Measurements from ENCODE around the gene USP36.
"Not testable (repeated sequence)": the region's sequence is repeated elsewhere in the genome, so short reads cannot be mapped to it uniquely, and the experiment has no call there.

Gene USP36

GRCh38 chr17:78789149-78789662 is 51.4 kb downstream of the USP36 start:
- no peak for DNase-seq

- no peak for DNase-seq
These were observed 52.2 kb downstream of the USP36 start for GRCh38 chr17:78788451-78788850.

GRCh38 chr17:78787444-78787843 is 53.2 kb downstream of the USP36 start:
- DNase-seq: no peak

GRCh38 chr17:78785663-78786057 is 55.0 kb downstream of the USP36 start:
- no peak for DNase-seq

GRCh38 chr17:78785011-78785662 is 55.5 kb downstream of the USP36 start:
- DNase-seq: no peak

GRCh38 chr17:78784352-78784751 is 56.3 kb downstream of the USP36 start:
- no peak for DNase-seq

GRCh38 chr17:78783711-78784324 is 56.8 kb downstream of the USP36 start:
- no peak for DNase-seq

GRCh38 chr17:78781893-78782304 is 58.7 kb downstream of the USP36 start, which contains the start of gene CYTH1:
TSS of gene CYTH1 (minus strand) at chr17:78782273. CDS start at chr17:78782223, 50 bp downstream.
- DNase-seq: no peak

GRCh38 chr17:78781104-78781892 is 59.3 kb downstream of the USP36 start:
- peak in 2 of 4 experiments; percentile 17 to 39 for DNase-seq

- no peak for DNase-seq
These were observed 60.3 kb downstream of the USP36 start for GRCh38 chr17:78780335-78780734.

- peak in 2 of 4 experiments; percentile 30 to 35 for DNase-seq
These were observed 60.8 kb downstream of the USP36 start for GRCh38 chr17:78779850-78780249.

GRCh38 chr17:78779286-78779651 is 61.3 kb downstream of the USP36 start:
- DNase-seq: not testable (repeated sequence)

- no peak for DNase-seq
These were observed 62.7 kb downstream of the USP36 start for GRCh38 chr17:78777881-78778280.

- DNase-seq: peak in 2 of 4 experiments; percentile 16 to 29
These were observed 65.5 kb downstream of the USP36 start for GRCh38 chr17:78774956-78775571.

- DNase-seq: no peak
These were observed 66.2 kb downstream of the USP36 start for GRCh38 chr17:78774453-78774852.

GRCh38 chr17:78771758-78772382 is 68.7 kb downstream of the USP36 start:
- DNase-seq: no peak

GRCh38 chr17:78769196-78769773 is 71.3 kb downstream of the USP36 start:
- DNase-seq: no peak

- no peak for DNase-seq
These were observed 72.8 kb downstream of the USP36 start for GRCh38 chr17:78767806-78768205.

- no peak for DNase-seq
These were observed 73.8 kb downstream of the USP36 start for GRCh38 chr17:78766743-78767294.

GRCh38 chr17:78766225-78766624 is 74.4 kb downstream of the USP36 start:
- no peak for DNase-seq

- no peak for DNase-seq
These were observed 74.8 kb downstream of the USP36 start for GRCh38 chr17:78765821-78766220.

- no peak for DNase-seq
These were observed 75.7 kb downstream of the USP36 start for GRCh38 chr17:78764871-78765270.
